Neural cell (in vitro differentiated cells): ENCODE measurements around the gene MDM2.
"Not testable (repeated sequence)": the region's sequence is repeated elsewhere in the genome, so short reads cannot be mapped to it uniquely, and the experiment has no call there.

ENCODE experiments used
- CTCF ChIP-seq: fragments of 450-650 bp; IDR thresholded peaks from 2 replicates; pipeline ENCODE4 v1.5.1; 2014; ENCODE audit warnings: antibody characterized with exemption, mild to moderate bottlenecking, moderate library complexity; ENCODE audit not compliant: poor library complexity, severe bottlenecking
- EP300 ChIP-seq: fragments of 450-650 bp; conservative IDR thresholded peaks from 2 replicates; pipeline ENCODE4 v1.6.1; 2014; ENCODE audit warnings: antibody characterized with exemption, mild to moderate bottlenecking, moderate library complexity; ENCODE audit not compliant: poor library complexity, severe bottlenecking
- MXI1 ChIP-seq: fragments of 450-650 bp; conservative IDR thresholded peaks from 2 replicates; pipeline ENCODE4 v1.6.1; 2014; ENCODE audit warnings: antibody characterized with exemption, mild to moderate bottlenecking; ENCODE audit not compliant: poor library complexity, severe bottlenecking
- REST ChIP-seq: IDR thresholded peaks from 2 replicates; pipeline ENCODE4 v1.6.1; 2012; ENCODE audit warnings: borderline replicate concordance

- not testable (repeated sequence) for TF ChIP-seq CTCF, MXI1, EP300, REST
Observed at GRCh38 chr12:68807274-68807575, 752 bp upstream of the MDM2 start.
